Measurements from ENCODE around the gene CNTNAP2. TPM values are rescaled to one million over a fixed set of nuclear protein-coding genes. Genes with fewer than 3 reads are reported as not detected.
"Not testable (repeated sequence)": the region's sequence is repeated elsewhere in the genome, so short reads cannot be mapped to it uniquely, and the experiment has no call there.

CNTNAP2 gene
- total and polyA plus RNA-seq, 7 donors = 0.60 to 2.4 (median 1.7) TPM

DNA sequence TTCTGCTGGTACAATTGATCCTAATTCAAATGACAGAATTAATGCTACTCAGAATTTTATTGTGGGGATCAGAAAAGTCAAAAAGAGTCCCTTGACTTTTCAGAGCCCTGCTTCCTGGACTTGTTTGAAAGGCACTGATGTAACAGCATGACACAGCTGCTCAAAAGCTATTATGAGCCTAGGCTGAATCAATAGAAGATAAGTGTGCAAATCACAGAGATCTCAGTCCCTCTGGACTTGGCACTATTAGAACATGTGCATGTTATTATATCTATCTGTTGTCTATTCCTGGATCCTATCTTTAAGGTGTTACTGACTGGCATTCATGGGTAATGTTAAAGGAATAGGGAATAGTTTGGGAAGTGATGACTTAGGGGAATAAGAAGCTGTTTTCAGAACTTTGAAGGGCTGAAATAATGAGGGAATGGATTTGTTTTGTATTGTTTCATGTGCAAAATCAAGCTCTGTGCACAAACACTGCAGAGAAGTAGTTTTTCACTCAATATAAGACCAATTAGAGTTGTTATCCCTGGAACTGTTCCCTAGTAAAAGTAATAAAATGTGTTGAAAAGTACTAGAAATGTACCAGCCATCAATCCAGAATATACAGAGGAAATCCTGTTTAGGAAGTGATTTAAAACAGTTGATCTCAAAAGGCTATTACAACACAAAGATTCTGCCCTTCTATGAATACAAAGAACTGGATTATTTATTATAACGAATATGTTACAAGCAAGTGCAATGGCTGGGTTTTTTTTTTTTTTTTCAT lies 1659.1 kb downstream of the CNTNAP2 start:
- Histone ChIP-seq H3K4me3 (no peak overlapping the region), H3K27ac (no peak overlapping the region), H3K36me3 (no peaks in the 10 kb centered on the region), H3K9me3 (no peaks in the 10 kb centered on the region), H3K4me1 (no peaks in the 10 kb centered on the region), H3K27me3 (no peaks in the 10 kb centered on the region)
- TF ChIP-seq POLR2AphosphoS5 (IDR thresholded peaks at IDR 0.05) = no peak
- TF ChIP-seq, protein P1, sequence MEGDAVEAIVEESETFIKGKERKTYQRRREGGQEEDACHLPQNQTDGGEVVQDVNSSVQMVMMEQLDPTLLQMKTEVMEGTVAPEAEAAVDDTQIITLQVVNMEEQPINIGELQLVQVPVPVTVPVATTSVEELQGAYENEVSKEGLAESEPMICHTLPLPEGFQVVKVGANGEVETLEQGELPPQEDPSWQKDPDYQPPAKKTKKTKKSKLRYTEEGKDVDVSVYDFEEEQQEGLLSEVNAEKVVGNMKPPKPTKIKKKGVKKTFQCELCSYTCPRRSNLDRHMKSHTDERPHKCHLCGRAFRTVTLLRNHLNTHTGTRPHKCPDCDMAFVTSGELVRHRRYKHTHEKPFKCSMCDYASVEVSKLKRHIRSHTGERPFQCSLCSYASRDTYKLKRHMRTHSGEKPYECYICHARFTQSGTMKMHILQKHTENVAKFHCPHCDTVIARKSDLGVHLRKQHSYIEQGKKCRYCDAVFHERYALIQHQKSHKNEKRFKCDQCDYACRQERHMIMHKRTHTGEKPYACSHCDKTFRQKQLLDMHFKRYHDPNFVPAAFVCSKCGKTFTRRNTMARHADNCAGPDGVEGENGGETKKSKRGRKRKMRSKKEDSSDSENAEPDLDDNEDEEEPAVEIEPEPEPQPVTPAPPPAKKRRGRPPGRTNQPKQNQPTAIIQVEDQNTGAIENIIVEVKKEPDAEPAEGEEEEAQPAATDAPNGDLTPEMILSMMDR (IDR thresholded peaks at IDR 0.05) = no peak
- TF ChIP-seq EP300 (IDR thresholded peaks at IDR 0.05) = no peak
- no peak for TF ChIP-seq POLR2A (IDR thresholded peaks at IDR 0.05)
- intact Hi-C loops (cut with DNase I) = no loop called here
- 56 to 70% methylated on average over 1 of the region's 1 CpG for WGBS, 2 donors
- DNase-seq = no peak

GRCh38 chr7:147777309-147777708 lies 1660.7 kb downstream of the CNTNAP2 start:
- DNase-seq = no peak
- WGBS, 2 donors = 79 to 89% methylated on average over 3 of the region's 3 CpGs
- Histone ChIP-seq H3K27me3 (no peaks in the 10 kb centered on the region), H3K4me1 (no peaks in the 10 kb centered on the region), H3K27ac (no peak overlapping the region), H3K36me3 (no peaks in the 10 kb centered on the region), H3K9me3 (no peaks in the 10 kb centered on the region), H3K4me3 (no peak overlapping the region)
- intact Hi-C loops (cut with DNase I) = no loop called here
- TF ChIP-seq, protein P1 (IDR thresholded peaks at IDR 0.05) = no peak
- no peak for TF ChIP-seq POLR2A (IDR thresholded peaks at IDR 0.05)
- TF ChIP-seq EP300 (IDR thresholded peaks at IDR 0.05) = no peak
- no peak for TF ChIP-seq POLR2AphosphoS5 (IDR thresholded peaks at IDR 0.05)

- no peaks in the 10 kb centered on the region for H3K9me3 ChIP-seq
- H3K27ac ChIP-seq = no peak overlapping the region
- DNase-seq = no peak
- WGBS, 2 donors = 79 to 85% methylated on average over 3 of the region's 3 CpGs
- H3K27me3 ChIP-seq = no peaks in the 10 kb centered on the region
- H3K36me3 ChIP-seq = no peaks in the 10 kb centered on the region
- no peak overlapping the region for H3K4me3 ChIP-seq
- intact Hi-C loops (cut with DNase I) = no loop called here
- TF ChIP-seq POLR2A (IDR thresholded peaks at IDR 0.05) = no peak
- no peaks in the 10 kb centered on the region for H3K4me1 ChIP-seq
These were observed 1663.3 kb downstream of the CNTNAP2 start for GRCh38 chr7:147779949-147780348.

DNA sequence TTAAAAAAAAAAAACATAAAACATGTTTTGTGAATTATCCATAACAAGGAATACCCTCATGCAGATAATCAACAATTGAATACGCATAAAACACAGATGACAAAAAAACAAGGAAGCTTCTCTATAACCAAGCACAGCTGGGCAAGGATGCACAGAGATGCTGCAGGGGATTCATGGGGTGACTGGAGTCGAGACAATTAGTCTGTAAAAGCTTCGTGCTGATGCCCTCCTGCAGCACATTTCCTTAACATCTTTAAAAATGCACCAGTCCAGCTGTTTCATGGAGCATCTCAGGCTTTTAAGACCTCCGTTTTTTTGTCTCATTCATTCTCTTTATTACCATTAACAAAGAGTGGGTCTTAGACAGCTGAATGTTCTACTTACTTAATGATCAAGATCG lies 1680.0 kb downstream of the CNTNAP2 start:
- Histone ChIP-seq H3K27me3 (no peaks in the 10 kb centered on the region), H3K27ac (no peak overlapping the region), H3K9me3 (no peaks in the 10 kb centered on the region), H3K4me3 (no peak overlapping the region), H3K4me1 (no peaks in the 10 kb centered on the region), H3K36me3 (no peaks in the 10 kb centered on the region)
- TF ChIP-seq POLR2AphosphoS5 (IDR thresholded peaks at IDR 0.05) (no peak), EP300 (IDR thresholded peaks at IDR 0.05) (no peak), POLR2A (IDR thresholded peaks at IDR 0.05) (no peak)
- TF ChIP-seq, protein P1 (IDR thresholded peaks at IDR 0.05) = no peak
- no peak for DNase-seq
- WGBS, 2 donors = 52 to 60% methylated on average over 5 of the region's 5 CpGs
- intact Hi-C loops (cut with DNase I) = no loop called here

DNA sequence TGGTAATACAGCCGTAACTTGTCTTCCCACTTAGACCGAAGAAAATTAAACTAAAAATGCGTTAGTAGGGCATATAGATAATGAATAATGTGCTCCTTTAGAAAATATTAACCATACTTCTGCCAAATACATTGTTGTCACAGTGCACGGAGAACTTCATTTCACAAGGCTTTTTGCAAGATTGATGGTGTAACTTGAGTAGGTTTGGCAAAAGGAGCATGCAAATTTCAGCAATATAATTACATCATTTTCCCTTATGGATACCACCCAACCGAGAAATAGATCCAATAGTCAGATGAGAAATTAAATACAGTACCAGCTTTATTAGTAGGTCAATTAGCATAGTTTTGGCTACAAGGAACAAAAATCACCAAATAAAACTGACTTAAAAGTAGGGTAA lies 1681.4 kb downstream of the CNTNAP2 start:
- Histone ChIP-seq H3K4me1 (no peaks in the 10 kb centered on the region), H3K27me3 (no peaks in the 10 kb centered on the region), H3K9me3 (no peaks in the 10 kb centered on the region), H3K4me3 (no peak overlapping the region), H3K27ac (no peak overlapping the region), H3K36me3 (no peaks in the 10 kb centered on the region)
- no peak for DNase-seq
- TF ChIP-seq POLR2AphosphoS5 (IDR thresholded peaks at IDR 0.05) = no peak
- intact Hi-C loops (cut with DNase I) = no loop called here
- 66 to 74% methylated on average over 5 of the region's 5 CpGs for WGBS, 2 donors

GRCh38 chr7:147801762-147802161 lies 1685.2 kb downstream of the CNTNAP2 start:
- H3K4me1 ChIP-seq; intact Hi-C loops (cut with DNase I): not testable (repeated sequence)
- WGBS, 2 donors = 93 to 95% methylated on average over 23 to 27 of the region's 30 CpGs

More at GRCh38 chr7:147801762-147802161, 1685.2 kb downstream of the CNTNAP2 start:
- H3K4me3 ChIP-seq, H3K27ac ChIP-seq, H3K9me3 ChIP-seq, H3K27me3 ChIP-seq, DNase-seq, H3K36me3 ChIP-seq: not testable (repeated sequence)
